ENCODE measurements around the gene RAB11FIP3.

Gene RAB11FIP3

DNA sequence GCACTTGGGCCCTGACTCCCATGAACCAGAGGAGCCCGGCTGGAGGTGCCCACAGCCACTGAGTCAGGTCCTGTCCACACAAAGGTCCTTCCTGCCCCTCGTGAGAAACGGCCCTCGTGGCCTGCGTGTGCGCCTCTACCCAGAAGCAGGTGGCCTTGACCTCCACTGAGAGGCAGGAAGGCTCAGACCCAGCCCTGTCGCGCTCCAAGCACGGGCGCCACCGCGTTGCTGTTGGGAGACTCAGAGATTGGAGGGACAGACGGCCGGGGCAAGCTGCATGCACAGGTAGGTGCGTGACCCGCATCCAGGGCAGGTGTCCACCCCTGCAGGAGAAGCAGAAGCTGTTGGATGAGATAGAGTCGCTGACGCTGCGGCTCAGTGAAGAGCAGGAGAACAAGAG, 94.0 kb downstream of the RAB11FIP3 start:
- no peak for DNase-seq (ENCODE audit: low read depth)

GRCh38 chr16:519841-520687, 94.6 kb downstream of the RAB11FIP3 start:
- DNase-seq (ENCODE audit: low read depth): no peak

DNA sequence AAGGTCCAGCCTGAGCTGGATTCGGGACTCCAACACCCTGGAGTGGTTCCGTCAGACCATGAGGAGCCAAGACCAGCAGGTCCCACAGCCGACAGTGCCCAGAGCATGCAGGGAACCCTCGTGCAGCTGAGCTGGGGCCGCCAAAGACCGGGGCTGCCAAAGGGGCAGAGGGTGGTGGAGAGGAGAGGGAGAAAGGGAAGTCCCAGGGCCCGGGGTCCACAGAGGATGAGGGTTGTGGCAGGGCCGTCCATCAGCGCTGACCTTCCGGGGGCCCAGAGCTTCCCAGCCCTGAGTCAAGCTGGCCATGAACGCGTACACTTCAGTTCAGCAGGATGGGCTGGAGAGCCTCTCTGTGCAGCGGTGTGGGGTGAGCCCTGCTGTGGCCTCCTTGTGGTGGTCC, 95.4 kb downstream of the RAB11FIP3 start:
- DNase-seq (ENCODE audit: low read depth): no peak

- DNase-seq (ENCODE audit: low read depth): no peak
Measured at GRCh38 chr16:521381-522210, 96.1 kb downstream of the RAB11FIP3 start.

- no peak for DNase-seq (ENCODE audit: low read depth)
Measured at GRCh38 chr16:522320-523096, 97.1 kb downstream of the RAB11FIP3 start.

DNA sequence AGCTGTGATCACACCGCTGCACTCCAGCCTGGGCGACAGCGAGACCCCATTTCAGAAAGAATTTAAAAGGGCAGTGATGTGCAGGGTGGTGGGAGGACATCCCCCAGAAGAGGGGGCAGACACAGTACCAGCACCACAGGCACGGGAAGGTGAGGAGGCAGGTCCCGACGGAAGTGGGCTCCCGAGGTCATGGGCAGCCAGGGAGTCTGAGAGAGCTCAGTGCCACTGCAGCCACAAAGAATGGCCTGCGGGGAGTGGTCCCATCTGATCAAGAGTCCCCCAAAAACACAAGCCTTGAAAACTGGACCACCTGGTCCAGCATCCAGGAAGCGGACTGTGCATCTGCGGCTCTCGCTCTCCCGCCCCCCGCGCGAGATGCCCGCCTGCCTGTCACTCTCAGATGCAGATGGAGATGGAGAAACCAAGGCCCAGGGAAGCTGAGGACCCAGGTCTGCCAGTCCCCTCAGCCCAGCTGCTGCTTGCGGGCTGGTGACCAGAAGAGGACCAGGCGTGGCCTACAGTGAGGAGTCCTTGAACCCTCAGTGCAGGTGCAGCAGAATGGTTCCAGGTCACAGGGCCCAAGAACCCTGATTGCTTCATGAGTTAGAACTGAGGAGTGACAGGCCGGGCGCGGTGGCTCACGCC, 97.8 kb downstream of the RAB11FIP3 start:
- no peak for DNase-seq (ENCODE audit: low read depth)

DNA sequence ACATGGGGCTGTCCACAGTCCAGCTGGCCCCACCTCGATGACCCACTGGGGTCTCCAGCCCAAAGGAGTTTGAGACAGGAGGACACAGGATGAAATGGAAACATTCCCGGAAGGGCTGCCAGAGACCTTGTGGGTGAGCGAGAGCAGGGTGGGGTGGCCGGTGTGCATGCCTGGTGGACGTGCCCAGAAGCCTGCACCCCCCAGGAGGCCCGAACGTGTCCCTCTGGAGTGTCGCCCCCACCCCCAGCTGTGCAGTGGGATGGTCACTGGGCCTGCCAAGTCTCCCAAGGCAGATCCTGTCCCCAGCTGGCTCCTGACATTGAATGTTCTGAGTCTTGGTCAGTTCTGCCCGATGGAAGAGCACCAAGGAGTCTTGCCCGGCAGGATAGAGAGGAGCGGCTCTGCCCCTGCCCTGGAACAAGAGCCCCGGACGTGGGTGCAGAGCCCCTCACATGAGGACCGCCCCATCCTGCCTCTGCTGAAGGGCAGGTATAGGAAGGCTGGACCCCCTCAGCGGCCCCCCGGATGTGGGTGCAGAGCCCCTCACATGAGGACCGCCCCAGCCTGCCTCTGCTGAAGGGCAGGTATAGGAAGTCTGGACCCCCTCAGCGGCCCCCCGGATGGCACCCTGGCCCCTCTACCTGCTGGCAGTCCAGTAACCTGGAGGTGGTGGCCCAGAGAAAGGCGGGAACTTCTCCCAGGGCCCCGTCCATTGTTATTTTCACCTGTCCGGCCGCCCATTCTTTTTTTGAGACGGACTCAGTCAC, 99.0 kb downstream of the RAB11FIP3 start:
- no peak for DNase-seq (ENCODE audit: low read depth)

DNA sequence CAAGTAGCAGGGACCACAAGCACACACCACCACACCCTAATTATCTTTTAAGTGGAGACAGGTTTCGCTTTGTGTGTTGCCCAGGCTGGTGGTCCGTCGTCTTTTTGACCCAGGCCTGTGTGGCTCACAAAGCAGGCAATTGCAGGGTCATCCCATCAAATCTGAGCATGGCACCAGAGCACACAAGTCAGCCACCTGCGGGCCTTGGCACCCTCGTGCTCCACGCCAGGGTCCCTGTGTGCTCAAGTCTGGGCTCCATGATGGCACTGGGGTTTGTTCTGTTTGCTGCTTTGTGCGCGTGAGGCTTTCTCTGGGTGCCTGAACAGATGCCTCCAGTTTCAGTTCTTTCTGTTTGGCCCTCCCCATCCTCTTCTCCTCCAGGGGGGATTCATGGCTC, 99.7 kb downstream of the RAB11FIP3 start:
- no peak for DNase-seq (ENCODE audit: low read depth)

GRCh38 chr16:525520-526180, 100.2 kb downstream of the RAB11FIP3 start:
- DNase-seq (ENCODE audit: low read depth): peak; percentile 69

DNA sequence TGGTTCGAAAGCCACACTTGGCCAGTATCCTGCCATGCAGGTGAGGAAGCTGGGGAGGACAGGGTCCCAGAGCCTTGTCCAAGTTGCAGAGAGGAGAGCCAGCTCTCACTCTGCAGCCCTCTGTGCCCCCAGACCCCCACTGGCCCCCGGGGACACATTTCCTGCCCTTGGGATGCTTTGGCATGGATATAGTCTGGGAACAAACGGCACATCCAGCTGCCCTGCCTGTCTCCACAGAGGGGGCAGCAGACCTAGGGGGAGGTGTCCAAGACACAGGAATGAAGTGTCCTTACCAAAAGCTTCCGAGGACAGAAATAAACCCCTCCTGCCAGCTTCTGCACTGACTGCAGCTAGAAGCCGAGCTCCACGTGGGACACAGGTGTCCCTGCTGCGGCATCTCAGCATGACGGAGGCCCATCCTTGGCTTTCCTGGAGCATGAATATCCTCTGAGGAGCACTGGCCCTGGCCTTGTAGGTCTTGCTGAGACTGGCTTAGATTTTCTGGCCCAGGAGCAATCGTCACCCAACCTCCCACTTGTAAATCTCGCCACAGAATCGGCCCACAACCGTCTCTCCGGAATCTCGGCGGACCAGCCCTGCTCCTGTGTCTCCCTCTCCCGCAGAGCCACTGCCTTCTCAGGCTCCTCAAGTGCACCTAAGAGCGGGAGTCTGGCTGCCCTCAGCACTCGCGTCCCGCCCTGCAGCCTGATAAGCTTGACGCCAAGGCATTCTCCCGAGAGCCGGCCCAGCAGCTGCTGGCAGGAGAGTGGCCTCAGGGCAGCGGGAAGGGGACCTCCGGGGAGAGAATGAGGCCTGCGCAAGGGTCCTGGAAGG, 100.9 kb downstream of the RAB11FIP3 start:
- peak; percentile 6 for DNase-seq (ENCODE audit: low read depth)

- DNase-seq (ENCODE audit: low read depth): peak; percentile 85
Measured at GRCh38 chr16:527015-527903, 101.8 kb downstream of the RAB11FIP3 start, which contains the start of gene CAPN15. CAPN15 (plus strand) TSS chr16:527712; CDS start chr16:546839, 19,127 bp downstream.

- peak; percentile 41 for DNase-seq (ENCODE audit: low read depth)
Measured at GRCh38 chr16:528111-529011, 102.9 kb downstream of the RAB11FIP3 start.

- no peak for DNase-seq (ENCODE audit: low read depth)
Measured at GRCh38 chr16:529012-529575, 103.6 kb downstream of the RAB11FIP3 start.

- no peak for DNase-seq (ENCODE audit: low read depth)
Measured at GRCh38 chr16:530111-530817, 104.8 kb downstream of the RAB11FIP3 start.

- no peak for DNase-seq (ENCODE audit: low read depth)
Measured at GRCh38 chr16:531494-532125, 106.2 kb downstream of the RAB11FIP3 start.
